IPS-20b (cell line): ENCODE results near the gene SULT1C3.

Source experiments
- H3K27ac ChIP-seq: one replicate; pipeline ENCODE4 v1.5.1; 2013; ENCODE audit warnings: low read length
- H3K27me3 ChIP-seq: 2 replicates; pipeline ENCODE4 v1.6.1; 2013; ENCODE audit warnings: mild to moderate bottlenecking, low read length, inconsistent platforms; ENCODE audit not compliant: insufficient read depth
- H3K36me3 ChIP-seq: 2 replicates; pipeline ENCODE4 v1.6.1; 2013; ENCODE audit warnings: low read depth, mild to moderate bottlenecking, inconsistent platforms, low read length, moderate library complexity; ENCODE audit not compliant: insufficient read depth
- H3K4me1 ChIP-seq: 2 replicates; pipeline ENCODE4 v1.6.1; 2013; ENCODE audit warnings: mild to moderate bottlenecking, control low read depth, inconsistent platforms, low read length, moderate library complexity; ENCODE audit not compliant: insufficient read depth
- H3K4me3 ChIP-seq: 2 replicates; pipeline ENCODE4 v1.5.1; 2013; ENCODE audit warnings: mild to moderate bottlenecking, low read length, inconsistent platforms
- H3K9ac ChIP-seq: 2 replicates; pipeline ENCODE4 v1.6.1; 2013; ENCODE audit warnings: low read depth, mild to moderate bottlenecking, inconsistent platforms, low read length, moderate library complexity
- H3K9me3 ChIP-seq: 2 replicates; pipeline ENCODE4 v1.6.1; 2013; ENCODE audit warnings: mild to moderate bottlenecking, low read depth, low read length, inconsistent platforms; ENCODE audit not compliant: insufficient read depth

SULT1C3 gene

DNA sequence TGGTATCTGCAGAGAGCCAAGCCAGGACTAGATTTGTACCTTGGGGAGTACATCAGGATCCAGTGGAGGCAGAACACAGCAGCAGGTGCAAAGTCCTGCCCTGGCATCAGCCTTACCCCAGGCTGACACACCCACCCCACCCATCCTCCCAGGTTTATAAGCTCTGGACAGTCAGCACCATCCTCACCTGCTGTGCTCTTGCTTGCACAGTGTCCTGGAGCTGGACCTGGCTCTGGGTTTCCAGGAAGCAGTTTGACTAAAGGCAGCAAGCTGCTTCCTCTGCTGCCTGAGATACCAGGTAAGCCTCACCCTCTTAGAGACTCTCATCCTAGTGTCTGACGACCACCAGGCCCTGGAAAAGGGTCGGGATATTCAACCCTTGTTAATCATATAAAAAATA, at the start of gene SULT1C3:
Gene SULT1C3, plus strand, starts transcription at position 183 of the 400 bp plus-strand sequence. CDS start 7,227 bp downstream, outside the sequence.
- no peak within 1 kb of the TSS for H3K9ac ChIP-seq
- peaks cover 55% of the 10 kb centered on the region for H3K9me3 ChIP-seq
- H3K4me3 ChIP-seq: no peak within 1 kb of the TSS
- no peak within 1 kb of the TSS for H3K27ac ChIP-seq
- H3K4me1 ChIP-seq: no peaks in the 10 kb centered on the region
- H3K36me3 ChIP-seq: no peaks in the 10 kb centered on the region
- H3K27me3 ChIP-seq: no peaks in the 10 kb centered on the region

DNA sequence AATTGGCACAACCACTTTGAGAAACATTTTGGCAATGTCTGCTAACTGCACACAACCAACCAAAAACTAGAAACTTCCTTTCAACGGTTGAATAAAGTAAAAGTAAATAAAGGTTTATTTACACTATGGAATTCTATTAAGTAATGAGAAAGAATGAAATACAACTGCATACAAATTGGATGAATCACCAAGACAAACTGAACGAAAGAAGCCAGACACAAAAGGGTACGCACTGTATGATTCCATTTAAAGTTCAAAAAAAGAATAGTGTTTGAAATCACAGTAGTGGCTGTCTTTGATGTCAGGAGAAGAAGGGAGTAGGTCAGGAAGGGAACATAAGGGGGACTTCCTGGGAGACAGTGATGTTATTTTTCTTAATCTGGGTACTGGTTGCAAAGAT, 46.5 kb upstream of the SULT1C3 start:
- no peak overlapping the region for H3K4me3 ChIP-seq
- no peaks in the 10 kb centered on the region for H3K9me3 ChIP-seq
- H3K27ac ChIP-seq: no peak overlapping the region
- no peaks in the 10 kb centered on the region for H3K4me1 ChIP-seq
- no peaks in the 10 kb centered on the region for H3K27me3 ChIP-seq
- H3K36me3 ChIP-seq: no peaks in the 10 kb centered on the region
- H3K9ac ChIP-seq: no peak overlapping the region

GRCh38 chr2:108194409-108195132, 45.2 kb upstream of the SULT1C3 start:
- H3K9ac ChIP-seq: no peak overlapping the region
- no peak overlapping the region for H3K4me3 ChIP-seq
- H3K4me1 ChIP-seq: no peaks in the 10 kb centered on the region
- no peaks in the 10 kb centered on the region for H3K27me3 ChIP-seq
- H3K9me3 ChIP-seq: no peaks in the 10 kb centered on the region
- no peak overlapping the region for H3K27ac ChIP-seq
- H3K36me3 ChIP-seq: no peaks in the 10 kb centered on the region

- Histone ChIP-seq H3K27ac (no peak overlapping the region), H3K4me1 (no peaks in the 10 kb centered on the region), H3K4me3 (no peak overlapping the region), H3K9ac (no peak overlapping the region), H3K9me3 (peaks cover 4% of the 10 kb centered on the region), H3K36me3 (no peaks in the 10 kb centered on the region), H3K27me3 (no peaks in the 10 kb centered on the region)
Observed at GRCh38 chr2:108195133-108195439, 44.7 kb upstream of the SULT1C3 start.

- no peaks in the 10 kb centered on the region for H3K27me3 ChIP-seq
- no peak overlapping the region for H3K9ac ChIP-seq
- no peak overlapping the region for H3K4me3 ChIP-seq
- H3K36me3 ChIP-seq: no peaks in the 10 kb centered on the region
- H3K4me1 ChIP-seq: no peaks in the 10 kb centered on the region
- no peak overlapping the region for H3K27ac ChIP-seq
- peaks cover 19% of the 10 kb centered on the region for H3K9me3 ChIP-seq
Observed at GRCh38 chr2:108199726-108200125, 40.0 kb upstream of the SULT1C3 start.

- H3K9me3 ChIP-seq: peaks cover 19% of the 10 kb centered on the region
- no peaks in the 10 kb centered on the region for H3K27me3 ChIP-seq
- no peaks in the 10 kb centered on the region for H3K36me3 ChIP-seq
- H3K4me3 ChIP-seq: no peak overlapping the region
- H3K27ac ChIP-seq: no peak overlapping the region
- no peak overlapping the region for H3K9ac ChIP-seq
- no peaks in the 10 kb centered on the region for H3K4me1 ChIP-seq
Observed at GRCh38 chr2:108200569-108200968, 39.2 kb upstream of the SULT1C3 start.

DNA sequence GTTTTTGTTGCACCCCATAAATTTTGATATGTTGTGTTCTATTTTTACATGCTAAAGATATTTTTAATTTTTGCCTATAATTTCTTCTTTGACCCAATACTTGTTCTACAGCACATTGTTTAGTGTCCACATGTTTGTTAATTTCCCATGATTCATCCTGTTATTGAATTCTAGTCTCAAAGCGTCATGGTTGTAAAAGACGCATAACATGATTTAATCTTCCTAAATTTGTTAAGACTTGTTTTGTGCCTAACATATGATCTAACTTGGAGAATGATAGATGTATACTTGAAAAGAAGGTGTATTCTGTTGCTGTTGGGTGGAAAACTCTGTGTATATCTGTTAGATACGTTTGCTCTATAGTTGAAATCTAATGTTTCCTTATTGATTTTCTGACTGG, 27.1 kb upstream of the SULT1C3 start:
- Histone ChIP-seq H3K27me3 (no peaks in the 10 kb centered on the region), H3K36me3 (no peaks in the 10 kb centered on the region), H3K4me3 (no peak overlapping the region), H3K9ac (no peak overlapping the region), H3K9me3 (peaks cover 35% of the 10 kb centered on the region), H3K4me1 (no peaks in the 10 kb centered on the region), H3K27ac (no peak overlapping the region)

- Histone ChIP-seq H3K4me1 (no peaks in the 10 kb centered on the region), H3K4me3 (no peak overlapping the region), H3K27me3 (no peaks in the 10 kb centered on the region), H3K9ac (no peak overlapping the region), H3K9me3 (peaks cover 13% of the 10 kb centered on the region; the same call in 1 of the 2 replicates), H3K36me3 (no peaks in the 10 kb centered on the region), H3K27ac (no peak overlapping the region)
Observed at GRCh38 chr2:108215794-108216211, 24.0 kb upstream of the SULT1C3 start.

DNA sequence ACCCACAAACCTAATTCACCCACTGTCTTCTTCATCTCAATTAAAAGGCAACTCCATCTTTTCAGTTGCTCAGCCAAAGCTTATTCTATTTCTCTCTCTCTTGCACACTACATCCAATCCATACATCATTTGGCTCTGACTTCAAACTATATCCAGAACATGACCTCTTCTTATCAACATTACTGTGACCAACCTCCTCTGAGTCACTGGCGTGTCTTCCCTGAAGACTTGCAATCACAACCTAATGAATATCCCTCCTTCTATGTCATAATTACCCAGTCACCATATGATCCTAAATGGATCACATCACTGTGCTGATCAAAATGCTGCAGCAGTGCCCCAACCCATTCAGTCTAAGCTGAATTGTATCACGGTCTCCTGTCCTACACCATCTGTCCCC, 22.6 kb upstream of the SULT1C3 start:
- Histone ChIP-seq H3K9ac (no peak overlapping the region), H3K4me1 (no peaks in the 10 kb centered on the region), H3K4me3 (no peak overlapping the region), H3K9me3 (peaks cover 7% of the 10 kb centered on the region; the same call in 1 of the 2 replicates), H3K27ac (no peak overlapping the region), H3K36me3 (no peaks in the 10 kb centered on the region), H3K27me3 (no peaks in the 10 kb centered on the region)

DNA sequence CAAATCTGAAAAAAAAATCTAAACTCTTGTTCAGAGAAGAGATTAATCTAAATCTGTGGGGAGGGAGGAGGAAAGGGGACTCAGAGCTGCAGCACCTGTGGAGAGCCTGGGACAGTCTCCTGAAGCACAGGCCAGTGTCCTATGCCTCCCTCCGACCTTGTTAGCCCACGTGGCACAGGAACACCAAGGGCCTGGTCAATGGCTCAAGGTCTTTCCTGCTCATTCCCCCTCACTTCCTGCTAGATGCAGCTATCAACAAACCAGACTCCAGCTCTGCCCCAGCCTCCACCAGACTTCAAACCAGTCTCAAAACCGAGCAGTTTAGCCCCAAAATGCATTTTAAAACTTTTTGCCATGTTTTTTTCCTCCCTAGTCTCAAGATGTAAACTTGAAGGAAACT, 20.1 kb upstream of the SULT1C3 start:
- Histone ChIP-seq H3K9me3 (peaks cover 21% of the 10 kb centered on the region), H3K27ac (no peak overlapping the region), H3K9ac (no peak overlapping the region), H3K4me3 (no peak overlapping the region), H3K27me3 (no peaks in the 10 kb centered on the region), H3K36me3 (no peaks in the 10 kb centered on the region), H3K4me1 (no peaks in the 10 kb centered on the region)

DNA sequence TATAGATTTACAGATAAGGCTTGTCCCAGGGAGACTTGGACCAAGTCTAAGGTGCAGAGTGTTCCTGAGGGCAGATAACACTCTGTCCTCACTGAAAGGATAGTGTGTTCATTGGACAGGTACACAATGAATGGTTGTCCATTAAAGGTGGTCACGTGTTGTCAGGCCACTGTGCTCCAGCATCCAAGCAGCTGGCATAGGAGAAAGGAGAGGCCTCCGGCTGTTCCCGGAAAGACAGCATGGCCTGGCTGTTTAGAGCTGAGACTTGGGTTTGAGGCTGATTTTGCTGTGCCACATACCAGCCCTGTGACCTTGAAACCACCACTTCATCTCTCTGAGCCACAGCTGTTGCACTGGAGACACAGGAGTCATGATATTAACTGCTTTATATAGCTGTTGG, 19.6 kb upstream of the SULT1C3 start:
- no peak overlapping the region for H3K27ac ChIP-seq
- H3K27me3 ChIP-seq: no peaks in the 10 kb centered on the region

DNA sequence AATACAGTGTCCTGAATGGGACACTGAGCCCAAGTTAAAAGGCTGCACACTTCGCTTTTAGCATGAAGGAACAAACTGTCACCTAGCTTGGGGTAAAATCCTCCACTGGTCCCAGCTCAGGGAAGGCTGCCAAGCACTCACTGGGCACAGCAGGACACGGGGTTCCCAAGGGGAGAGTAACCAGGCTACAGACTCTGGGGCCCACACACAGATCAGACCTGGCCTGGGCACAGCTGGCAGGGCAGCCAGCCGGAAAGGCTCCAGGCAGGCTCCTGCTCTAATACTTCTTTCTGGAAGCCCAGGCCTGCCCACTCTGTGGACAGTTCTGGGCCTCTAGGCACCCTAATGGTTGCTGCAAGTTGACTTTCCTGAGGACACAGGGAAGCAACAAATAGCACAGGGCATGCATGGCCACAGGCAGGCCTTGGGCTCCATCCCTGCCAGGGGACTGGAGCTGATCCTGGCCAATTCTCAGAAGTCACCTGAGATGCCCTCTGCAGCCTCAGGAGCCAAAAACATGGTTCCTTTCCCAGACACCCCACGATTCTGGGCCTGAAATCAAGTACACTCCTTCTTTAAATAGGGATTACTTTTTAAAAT, 18.7 kb upstream of the SULT1C3 start:
- no peak overlapping the region for H3K27ac ChIP-seq
- H3K27me3 ChIP-seq: no peaks in the 10 kb centered on the region
- no peak overlapping the region for H3K4me3 ChIP-seq
- H3K9me3 ChIP-seq: peaks cover 27% of the 10 kb centered on the region
- no peaks in the 10 kb centered on the region for H3K4me1 ChIP-seq
- H3K36me3 ChIP-seq: no peaks in the 10 kb centered on the region
- no peak overlapping the region for H3K9ac ChIP-seq

More for the DNA sequence above, 19.6 kb upstream of the SULT1C3 start:
- no peaks in the 10 kb centered on the region for H3K4me1 ChIP-seq
- H3K4me3 ChIP-seq: no peak overlapping the region
- H3K9ac ChIP-seq: no peak overlapping the region
- peaks cover 25% of the 10 kb centered on the region for H3K9me3 ChIP-seq
- no peaks in the 10 kb centered on the region for H3K36me3 ChIP-seq
